Measurements from ENCODE around the gene PDE3B.

Gene PDE3B

DNA sequence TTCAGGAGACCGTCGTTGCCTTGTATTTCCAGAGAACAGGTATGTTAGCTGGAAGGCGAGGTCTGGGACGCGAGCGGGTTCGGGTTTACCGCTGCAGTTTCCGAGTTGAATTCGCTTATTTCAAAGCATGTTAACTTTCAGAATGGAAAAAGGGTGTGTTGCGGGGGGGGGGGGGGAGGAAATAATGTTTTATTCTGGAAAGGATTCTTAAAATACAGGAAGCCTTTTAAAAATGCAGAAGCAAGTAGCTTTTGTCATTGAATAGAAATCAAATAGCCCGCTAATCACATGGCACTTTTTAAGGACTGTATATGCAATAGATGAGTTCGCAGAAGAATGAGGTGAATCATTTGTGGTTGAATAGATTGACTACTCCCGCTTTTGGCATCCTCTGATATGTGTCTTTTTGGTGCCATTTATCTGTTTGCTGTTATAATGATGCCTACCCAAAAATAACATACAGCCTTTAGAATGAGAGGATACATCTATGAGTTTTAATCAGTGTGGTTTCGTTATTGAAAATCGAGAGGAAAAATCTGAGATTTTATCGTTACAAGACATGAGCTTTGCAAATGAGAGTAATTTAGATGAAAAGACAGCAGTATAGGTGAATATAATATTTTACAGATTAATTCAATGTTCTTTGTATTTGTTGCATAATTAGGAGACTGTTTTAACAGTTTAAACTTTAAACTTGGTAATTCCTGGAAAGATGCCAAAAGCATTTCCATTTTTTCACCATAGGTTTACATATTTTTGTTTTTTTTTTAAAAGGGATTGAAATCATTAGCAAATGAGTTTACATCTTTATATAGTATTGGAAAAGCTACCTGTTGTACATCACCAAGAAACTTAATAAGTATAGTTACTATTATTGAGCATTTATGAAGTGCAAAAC is 1.7 kb downstream of the PDE3B start:
- TF ChIP-seq, protein P1, sequence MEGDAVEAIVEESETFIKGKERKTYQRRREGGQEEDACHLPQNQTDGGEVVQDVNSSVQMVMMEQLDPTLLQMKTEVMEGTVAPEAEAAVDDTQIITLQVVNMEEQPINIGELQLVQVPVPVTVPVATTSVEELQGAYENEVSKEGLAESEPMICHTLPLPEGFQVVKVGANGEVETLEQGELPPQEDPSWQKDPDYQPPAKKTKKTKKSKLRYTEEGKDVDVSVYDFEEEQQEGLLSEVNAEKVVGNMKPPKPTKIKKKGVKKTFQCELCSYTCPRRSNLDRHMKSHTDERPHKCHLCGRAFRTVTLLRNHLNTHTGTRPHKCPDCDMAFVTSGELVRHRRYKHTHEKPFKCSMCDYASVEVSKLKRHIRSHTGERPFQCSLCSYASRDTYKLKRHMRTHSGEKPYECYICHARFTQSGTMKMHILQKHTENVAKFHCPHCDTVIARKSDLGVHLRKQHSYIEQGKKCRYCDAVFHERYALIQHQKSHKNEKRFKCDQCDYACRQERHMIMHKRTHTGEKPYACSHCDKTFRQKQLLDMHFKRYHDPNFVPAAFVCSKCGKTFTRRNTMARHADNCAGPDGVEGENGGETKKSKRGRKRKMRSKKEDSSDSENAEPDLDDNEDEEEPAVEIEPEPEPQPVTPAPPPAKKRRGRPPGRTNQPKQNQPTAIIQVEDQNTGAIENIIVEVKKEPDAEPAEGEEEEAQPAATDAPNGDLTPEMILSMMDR (IDR thresholded peaks at IDR 0.05; ENCODE audit: control extremely low read depth, extremely low read depth, low read depth, missing control alignments): no peak
- no peak for DNase-seq (ENCODE audit: extremely low spot score)
- CTCF ChIA-PET: interaction anchor here (0.8 to 3.9 kb wide), 13 partner anchors 10 to 262 kb away, joined by 3 to 25 read pairs (median 3); no protein-coding TSS in a partner anchor
- POLR2A ChIA-PET: interaction anchor here (0.8 to 1.0 kb wide), 2 partner anchors 22 to 66 kb away, joined by 3 read pairs; no protein-coding TSS in a partner anchor

DNA sequence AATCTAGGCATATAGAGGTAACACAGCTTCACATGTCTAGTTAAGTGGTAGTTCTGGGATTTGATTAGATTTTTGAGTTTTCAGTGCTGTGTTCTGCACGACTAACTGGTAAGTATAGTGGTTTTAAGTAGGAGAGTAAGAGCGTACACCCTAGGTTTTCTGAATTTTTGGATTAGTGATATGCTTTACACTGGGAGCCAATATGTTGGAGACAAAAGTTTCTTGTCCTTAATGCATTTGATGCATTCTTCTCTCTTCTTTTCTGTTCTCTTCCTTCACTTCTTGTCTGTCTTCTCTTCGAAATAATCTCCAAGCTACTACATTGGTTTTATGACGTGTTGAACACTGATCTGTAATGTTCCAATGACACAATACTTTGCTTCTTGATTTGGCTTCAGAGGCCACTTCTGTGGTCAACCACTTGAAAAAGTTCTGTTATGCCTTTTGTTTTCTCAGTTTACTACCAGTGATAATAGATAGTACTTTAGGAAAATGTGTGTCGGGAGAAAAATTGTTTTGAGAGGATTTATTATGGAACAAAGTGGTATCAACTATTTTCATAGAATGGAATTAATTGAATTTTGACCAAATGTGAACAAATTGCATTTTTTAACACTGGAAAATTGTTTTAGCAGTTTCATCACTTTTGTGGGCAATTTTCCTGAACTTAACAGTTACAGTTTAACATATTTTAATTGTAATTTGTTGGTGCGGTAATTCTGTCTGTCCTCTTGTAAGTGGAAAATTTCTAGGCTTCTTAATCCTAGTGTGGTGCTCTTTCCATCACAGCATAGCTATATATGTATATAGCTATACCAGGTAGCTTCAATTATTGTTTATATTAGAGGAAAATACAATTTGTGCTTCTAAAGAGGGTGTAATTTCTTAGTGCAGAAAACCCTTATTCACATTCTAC is 2.6 kb downstream of the PDE3B start:
- POLR2A ChIA-PET: interaction anchor here (0.8 kb wide), 1 partner anchor 23 kb away, joined by 3 read pairs; no protein-coding TSS in a partner anchor
- CTCF ChIA-PET: interaction anchor here (0.8 to 3.9 kb wide), 4 partner anchors 10 to 261 kb away, joined by 3 to 25 read pairs (median 4); no protein-coding TSS in a partner anchor
- no peak for DNase-seq (ENCODE audit: extremely low spot score)

DNA sequence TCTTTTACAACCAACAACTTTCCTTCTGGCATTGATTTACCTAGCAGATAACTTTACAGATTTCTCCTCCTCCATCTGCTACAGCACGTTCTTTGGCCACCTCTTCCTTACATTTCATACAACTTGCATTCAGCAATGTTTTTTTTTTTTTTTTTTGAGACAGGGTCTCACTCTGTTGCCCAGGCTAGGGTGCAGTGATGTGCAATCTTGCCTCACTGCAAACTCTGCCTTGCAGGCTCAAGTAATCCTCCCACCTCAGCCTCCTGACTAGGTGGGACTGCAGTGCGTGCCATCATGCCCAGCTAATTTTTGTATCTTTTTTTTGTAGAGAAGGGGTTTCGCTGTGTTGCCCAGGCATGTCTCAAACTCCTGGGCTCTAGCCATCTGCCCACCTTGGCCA is 6.5 kb downstream of the PDE3B start:
- CTCF ChIA-PET: no interaction called here
- POLR2A ChIA-PET: interaction anchor here (0.6 kb wide), 1 partner anchor 205 kb away, joined by 6 read pairs; no protein-coding TSS in a partner anchor
- no peak for DNase-seq (ENCODE audit: extremely low spot score)
- TF ChIP-seq, protein P1 (IDR thresholded peaks at IDR 0.05; ENCODE audit: control extremely low read depth, extremely low read depth, low read depth, missing control alignments): no peak

More for the DNA sequence above, 2.6 kb downstream of the PDE3B start:
- TF ChIP-seq, protein P1 (IDR thresholded peaks at IDR 0.05; ENCODE audit: control extremely low read depth, extremely low read depth, low read depth, missing control alignments): no peak

DNA sequence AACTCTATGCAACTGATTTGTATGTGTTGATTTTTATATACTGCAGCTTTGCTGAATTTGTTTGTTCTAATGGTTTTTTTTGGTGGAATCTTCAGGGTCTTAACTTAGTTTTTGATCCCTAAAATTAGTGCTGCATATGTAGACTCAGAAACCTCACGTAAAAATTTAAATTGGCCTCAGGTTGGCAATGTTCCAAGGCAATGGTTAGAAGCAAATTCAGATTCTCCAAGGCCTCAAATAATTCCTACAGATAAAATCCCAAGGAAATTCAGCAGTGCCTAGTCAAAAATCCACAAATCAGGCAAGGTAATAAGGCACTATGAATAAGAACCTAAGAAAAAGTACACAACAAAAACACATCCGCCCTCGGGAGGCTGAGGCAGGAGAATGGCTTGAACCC is 9.5 kb downstream of the PDE3B start:
- POLR2A ChIA-PET: no interaction called here
- CTCF ChIA-PET: no interaction called here
- no peak for DNase-seq (ENCODE audit: extremely low spot score)
- TF ChIP-seq, protein P1 (IDR thresholded peaks at IDR 0.05; ENCODE audit: control extremely low read depth, extremely low read depth, low read depth, missing control alignments): no peak

DNA sequence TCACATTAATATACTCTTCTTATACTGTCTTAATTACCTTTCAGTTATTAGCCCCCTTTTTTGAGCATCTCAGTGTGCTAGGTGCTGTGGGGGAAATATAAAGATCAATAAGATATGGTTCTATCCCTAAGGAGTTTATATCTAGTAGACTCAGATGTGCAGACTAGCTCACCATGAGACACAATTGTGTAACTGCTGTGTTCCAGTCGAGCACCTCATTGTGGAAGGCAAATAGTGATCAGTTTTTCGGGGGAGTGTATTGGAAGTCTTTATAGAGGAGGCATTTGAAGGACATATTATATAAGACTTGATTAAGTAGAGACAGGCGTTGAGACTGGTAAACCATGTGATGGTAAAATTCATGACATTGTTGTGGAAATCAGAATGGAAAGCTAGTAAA is 11.8 kb downstream of the PDE3B start:
- DNase-seq (ENCODE audit: extremely low spot score): no peak
- TF ChIP-seq, protein P1 (IDR thresholded peaks at IDR 0.05; ENCODE audit: control extremely low read depth, extremely low read depth, low read depth, missing control alignments): no peak
- ChIA-PET CTCF (interaction anchor here (0.6 to 1.9 kb wide), 3 partner anchors 9 to 16 kb away, joined by 3 to 6 read pairs (median 3); no protein-coding TSS in a partner anchor), POLR2A (no interaction called here)

Measured in GM10248 (cell line).